H9 (cell line): Measurements from ENCODE around the gene CD4. TPM values are rescaled to one million over a fixed set of nuclear protein-coding genes. Genes with fewer than 3 reads are reported as not detected.
"Not testable (repeated sequence)": the region's sequence is repeated elsewhere in the genome, so short reads cannot be mapped to it uniquely, and the experiment has no call there.

Experiments
- DNase-seq: peaks from one replicate; pipeline ENCODE4 v3.0.0-alpha.2; 2017
- H2AFZ ChIP-seq: one replicate; pipeline ENCODE4 v1.6.1; 2013; ENCODE audit warnings: mild to moderate bottlenecking, low read length, control low read depth, moderate library complexity
- H2AK5ac ChIP-seq: 2 replicates; pipeline ENCODE4 v1.6.1; 2013; ENCODE audit warnings: low read length, control low read depth, mixed read lengths; ENCODE audit not compliant: insufficient read length
- H2BK120ac ChIP-seq: one replicate; pipeline ENCODE4 v1.6.1; 2013; ENCODE audit warnings: low read depth, mild to moderate bottlenecking, low read length, control low read depth, inconsistent platforms; ENCODE audit not compliant: poor library complexity, severe bottlenecking
- H2BK12ac ChIP-seq: 2 replicates; pipeline ENCODE4 v1.6.1; 2013; ENCODE audit warnings: low read length, control low read depth, mixed read lengths, low read depth; ENCODE audit not compliant: insufficient read length
- H2BK15ac ChIP-seq: 2 replicates; pipeline ENCODE4 v1.6.1; 2013; ENCODE audit warnings: low read depth, low read length, control low read depth
- H2BK20ac ChIP-seq: one replicate; pipeline ENCODE4 v1.6.1; 2013; ENCODE audit warnings: low read depth, mild to moderate bottlenecking, low read length, control low read depth, inconsistent platforms; ENCODE audit not compliant: poor library complexity, severe bottlenecking
- H2BK5ac ChIP-seq: 2 replicates; pipeline ENCODE4 v1.6.1; 2013; ENCODE audit warnings: low read length, control low read depth, mixed read lengths; ENCODE audit not compliant: insufficient read length
- H3K14ac ChIP-seq: 2 replicates; pipeline ENCODE4 v1.6.1; 2013; ENCODE audit warnings: low read length, control low read depth; ENCODE audit not compliant: insufficient read depth
- H3K18ac ChIP-seq: 2 replicates; pipeline ENCODE4 v1.6.1; 2013; ENCODE audit warnings: low read depth, mild to moderate bottlenecking, mixed read lengths, low read length, control low read depth; ENCODE audit not compliant: insufficient read length
- H3K23ac ChIP-seq: 2 replicates; pipeline ENCODE4 v1.6.1; 2013; ENCODE audit warnings: low read length, control low read depth, mixed read lengths, low read depth; ENCODE audit not compliant: insufficient read length
- H3K23me2 ChIP-seq: 2 replicates; pipeline ENCODE4 v1.6.1; 2013; ENCODE audit warnings: low read depth, mild to moderate bottlenecking, mixed read lengths, low read length, control low read depth; ENCODE audit not compliant: insufficient read length, poor library complexity, severe bottlenecking
- H3K27ac ChIP-seq: 2 replicates; pipeline ENCODE4 v1.5.1; 2013; ENCODE audit warnings: low read length, control low read depth, mixed read lengths, low read depth; ENCODE audit not compliant: insufficient read length
- H3K27me3 ChIP-seq: 2 replicates; pipeline ENCODE4 v1.6.1; 2013; ENCODE audit warnings: low read length, control low read depth, inconsistent platforms; ENCODE audit not compliant: insufficient read depth
- H3K4ac ChIP-seq: 2 replicates; pipeline ENCODE4 v1.6.1; 2013; ENCODE audit warnings: low read depth, mild to moderate bottlenecking, control low read depth, inconsistent platforms, low read length, moderate library complexity
- H3K4me1 ChIP-seq: 2 replicates; pipeline ENCODE4 v1.6.1; 2013; ENCODE audit warnings: low read length, control low read depth, inconsistent platforms; ENCODE audit not compliant: insufficient read depth
- H3K4me2 ChIP-seq: 2 replicates; pipeline ENCODE4 v1.6.1; 2013; ENCODE audit warnings: low read length, control low read depth, mixed read lengths; ENCODE audit not compliant: insufficient read length, insufficient read depth
- H3K56ac ChIP-seq: 2 replicates; pipeline ENCODE4 v1.6.1; 2013; ENCODE audit warnings: low read depth, mild to moderate bottlenecking, mixed read lengths, low read length, control low read depth; ENCODE audit not compliant: insufficient read length
- H3K79me1 ChIP-seq: 2 replicates; pipeline ENCODE4 v1.6.1; 2013; ENCODE audit warnings: low read depth, mild to moderate bottlenecking, moderate library complexity, low read length, control low read depth, inconsistent platforms; ENCODE audit not compliant: insufficient read depth, poor library complexity, severe bottlenecking
- H3K79me2 ChIP-seq: 2 replicates; pipeline ENCODE4 v1.6.1; 2013; ENCODE audit warnings: low read length, control low read depth, inconsistent platforms; ENCODE audit not compliant: insufficient read depth
- H3K9ac ChIP-seq: 2 replicates; pipeline ENCODE4 v1.6.1; 2013; ENCODE audit warnings: low read length, control low read depth, mixed read lengths; ENCODE audit not compliant: insufficient read length; ENCODE audit errors: extremely low read depth
- H3K9me3 ChIP-seq: one replicate; pipeline ENCODE4 v1.6.1; 2013; ENCODE audit warnings: low read depth, low read length, inconsistent platforms; ENCODE audit not compliant: control insufficient read depth
- H3T11ph ChIP-seq: one replicate; pipeline ENCODE4 v1.6.1; 2013; ENCODE audit warnings: mild to moderate bottlenecking, low read length, control low read depth, inconsistent platforms
- H4K20me1 ChIP-seq: one replicate; pipeline ENCODE4 v1.6.1; 2013; ENCODE audit not compliant: control insufficient read depth, insufficient read length, insufficient read depth
- H4K5ac ChIP-seq: 2 replicates; pipeline ENCODE4 v1.6.1; 2013; ENCODE audit warnings: low read depth, mild to moderate bottlenecking, mixed read lengths, low read length, control low read depth; ENCODE audit not compliant: insufficient read length
- H4K8ac ChIP-seq: replicated peaks from 2 replicates; pipeline ENCODE4 v1.6.1; 2013; ENCODE audit warnings: low read length, control low read depth, mixed read lengths, low read depth; ENCODE audit not compliant: insufficient read length
- H4K91ac ChIP-seq: 2 replicates; pipeline ENCODE4 v1.6.1; 2013; ENCODE audit warnings: low read depth, mild to moderate bottlenecking, moderate library complexity, mixed read lengths, low read length, control low read depth; ENCODE audit not compliant: insufficient read length
- H3K27ac Mint-ChIP-seq, 3 experiments: 2 replicates in 2 of 3; 3 replicates in 1 of 3; pipeline ENCODE4 v1.8.0; 2020 to 2021; ENCODE audit warnings: mixed read lengths in 3 of 3, mild to moderate bottlenecking in 1 of 3, moderate library complexity in 1 of 3
- H3K27me3 Mint-ChIP-seq: 2 replicates; pipeline ENCODE4 v1.8.0; 2021; ENCODE audit warnings: low read depth, mild to moderate bottlenecking, moderate library complexity, mixed read lengths
- H3K36me3 Mint-ChIP-seq, 3 experiments: 2 replicates in 2 of 3; 3 replicates in 1 of 3; pipeline ENCODE4 v1.8.0; 2020 to 2021; ENCODE audit warnings: low read depth in 3 of 3, mixed read lengths in 3 of 3; ENCODE audit not compliant: insufficient read depth in 1 of 3
- H3K4me1 Mint-ChIP-seq, 2 experiments: 2 replicates each; pipeline ENCODE4 v1.8.0; 2020; ENCODE audit warnings: mixed read lengths in 2 of 2
- H3K4me3 Mint-ChIP-seq, 2 experiments: 2 replicates in 1 of 2; 3 replicates in 1 of 2; pipeline ENCODE4 v1.8.0; 2020 to 2021; ENCODE audit warnings: mild to moderate bottlenecking in 2 of 2, mixed read lengths in 2 of 2, moderate library complexity in 1 of 2
- H3K9me3 Mint-ChIP-seq, 2 experiments: 2 replicates in 1 of 2; 3 replicates in 1 of 2; pipeline ENCODE4 v1.8.0; 2020; ENCODE audit warnings: mild to moderate bottlenecking in 2 of 2, mixed read lengths in 2 of 2, moderate library complexity in 1 of 2
- CTCF ChIP-seq: fragments of 200-600 bp; sonication (generic); conservative IDR thresholded peaks from 3 replicates; pipeline ENCODE4 v1.8.0; 2021; ENCODE audit warnings: antibody characterized with exemption, mild to moderate bottlenecking
- WGBS: extraction: QIAGEN DNeasy Blood & Tissue Kit; methylation state at CpG from one replicate; pipeline ENCODE4 v1.1.7; 2013; ENCODE audit warnings: missing lambda C conversion rate, low lambda C conversion rate, mixed read lengths; ENCODE audit not compliant: insufficient read length; ENCODE audit errors: extremely low coverage; 5-methylcytosine and 5-hydroxymethylcytosine counted together
- total RNA-seq: library from RNA; stranded (reverse); gene quantifications from 2 replicates; pipeline ENCODE4 v1.2.1, GENCODE V29; 2021

Gene CD4
- total RNA-seq, 1 experiment from 2014 or later, result 1.1 TPM

- no peaks in the 10 kb centered on the region for H3K79me1 ChIP-seq
- peaks cover 5% of the 10 kb centered on the region; the same call in 1 of the 2 replicates for H3K79me2 ChIP-seq
- no peak overlapping the region for H3K56ac ChIP-seq
- Mint-ChIP-seq H3K9me3 (no peaks in the 10 kb centered on the region; a peak in 1 of 5 replicates), H3K36me3 (peaks cover 50 to 78% (median 71%) of the 10 kb centered on the region in 3 experiments), H3K27me3 (no peaks in the 10 kb centered on the region), H3K4me1 (peaks cover 19 to 22% of the 10 kb centered on the region in 2 experiments), H3K4me3 (no peak overlapping the region; a peak in 1 of 5 replicates), H3K27ac (no peak overlapping the region; a peak in 1 of 7 replicates)
- no peak overlapping the region for H2BK12ac ChIP-seq
- no peak overlapping the region for H4K5ac ChIP-seq
- no peak overlapping the region for H2AFZ ChIP-seq
- H2AK5ac ChIP-seq, result no peak overlapping the region
- H4K91ac ChIP-seq, result no peak overlapping the region
- H3K4me1 ChIP-seq, result no peaks in the 10 kb centered on the region; the same call in 1 of the 2 replicates
- H3K27me3 ChIP-seq, result no peaks in the 10 kb centered on the region
- no peak overlapping the region for H2BK20ac ChIP-seq
- DNase-seq, result no peak
- H3K23me2 ChIP-seq, result peaks cover 9% of the 10 kb centered on the region
- WGBS, result no CpG with 5 or more reads among the region's 16 CpGs
- no peak overlapping the region for H2BK120ac ChIP-seq
- no peak overlapping the region for H3K4me2 ChIP-seq
- no peak overlapping the region for H3T11ph ChIP-seq
- no peak overlapping the region for H3K4ac ChIP-seq
- no peak overlapping the region for H2BK5ac ChIP-seq
- no peak overlapping the region for H3K23ac ChIP-seq
- no peak overlapping the region for H3K14ac ChIP-seq
- TF ChIP-seq CTCF, result no peak
- H3K27ac ChIP-seq, result no peak overlapping the region
- H2BK15ac ChIP-seq, result no peak overlapping the region
- no peak overlapping the region for H3K9ac ChIP-seq
- no peaks in the 10 kb centered on the region for H4K20me1 ChIP-seq
- no peak overlapping the region for H3K18ac ChIP-seq
- no peak overlapping the region for H4K8ac ChIP-seq
- no peaks in the 10 kb centered on the region for H3K9me3 ChIP-seq
Measured at GRCh38 chr12:6863586-6864321, 74.4 kb downstream of the CD4 start.

GRCh38 chr12:6865307-6865706, 76.0 kb downstream of the CD4 start:
- H3K27ac Mint-ChIP-seq, DNase-seq, H3K79me1 ChIP-seq, H4K5ac ChIP-seq, H3K4me2 ChIP-seq, H4K8ac ChIP-seq, H2BK5ac ChIP-seq, H3K18ac ChIP-seq, H4K20me1 ChIP-seq, H3K27me3 Mint-ChIP-seq, H4K91ac ChIP-seq, H3K23ac ChIP-seq, H3K27me3 ChIP-seq, H2AK5ac ChIP-seq, H2BK15ac ChIP-seq, H3K9me3 ChIP-seq, H2BK12ac ChIP-seq, H3K9ac ChIP-seq, H3K9me3 Mint-ChIP-seq, H3K4ac ChIP-seq, H3K27ac ChIP-seq, H2AFZ ChIP-seq, H2BK120ac ChIP-seq, H3K23me2 ChIP-seq, H3T11ph ChIP-seq, H3K79me2 ChIP-seq, H3K56ac ChIP-seq, H3K14ac ChIP-seq, H2BK20ac ChIP-seq, H3K4me1 ChIP-seq: not testable (repeated sequence)
- H3K36me3 Mint-ChIP-seq, result peaks cover 56 to 79% (median 74%) of the 10 kb centered on the region in 3 experiments
- peaks cover 31 to 36% of the 10 kb centered on the region in 2 experiments for H3K4me1 Mint-ChIP-seq
- no CpG with 5 or more reads among the region's 5 CpGs for WGBS
- peak overlapping the region in 1 of 2 experiments; percentile 58; a peak in 2 of 5 replicates for H3K4me3 Mint-ChIP-seq
